SU-DHL-6 (cell line): ENCODE data around the gene ALS2CL.

Experiments used
- CTCF ChIP-seq: fragments of 200-600 bp; sonication (generic); IDR thresholded peaks from one replicate; pipeline ENCODE4 v1.5.1; 2017; ENCODE audit warnings: antibody characterized with exemption, mild to moderate bottlenecking, low read length, moderate library complexity; ENCODE audit not compliant: insufficient read depth, poor library complexity, severe bottlenecking
- EZH2phosphoT487 ChIP-seq: fragments of 200-600 bp; sonication (generic), shearing (Covaris generic); conservative IDR thresholded peaks from 2 replicates; pipeline ENCODE4 v1.6.1; 2018; ENCODE audit warnings: mild to moderate bottlenecking, antibody characterized with exemption, low read length, moderate library complexity, mixed read lengths

- TF ChIP-seq CTCF (no peak), EZH2phosphoT487 (no peak)
These were observed 44.0 kb downstream of the ALS2CL start for GRCh38 chr3:46649436-46649835.
